Body of pancreas (tissue), 4 donors: ENCODE results near the gene RGS6.

Experiments
- POLR2A ChIP-seq, 3 donors: fragments of 450-650 bp; IDR thresholded peaks; one replicate each; pipeline ENCODE4 v1.6.1; 2016; ENCODE audit warnings: antibody characterized with exemption in 3 of 3, mild to moderate bottlenecking in 2 of 3
- TF ChIP-seq, protein P1 (sequence below), 7 experiments: fragments of 450-650 bp in 4 of 7; fragments of 200-600 bp in 3 of 7; sonication (generic) in 3 of 7; IDR thresholded peaks; one replicate each; pipeline ENCODE4 v1.5.1; 2016 to 2019; ENCODE audit warnings: antibody characterized with exemption in 7 of 7

DNA sequence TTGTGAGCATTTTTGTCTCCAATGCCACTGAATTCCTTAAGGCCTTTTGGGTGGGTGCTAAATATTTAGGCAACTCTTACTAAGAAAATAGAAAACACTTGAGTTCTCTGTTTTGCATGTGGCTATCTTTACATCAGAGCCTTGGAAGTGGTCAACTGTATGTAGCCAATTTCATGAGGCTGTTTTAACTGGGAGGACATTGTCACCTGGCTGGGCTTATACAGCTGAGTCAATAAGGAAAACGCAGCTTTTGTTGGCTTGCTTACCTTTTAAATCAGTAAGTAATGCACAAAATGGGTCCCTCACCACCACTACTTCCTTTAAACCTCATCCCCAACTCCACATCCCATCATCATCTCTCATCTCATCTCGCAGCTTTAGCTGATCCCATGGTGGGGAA is 194.3 kb downstream of the RGS6 start:
- TF ChIP-seq, protein P1, sequence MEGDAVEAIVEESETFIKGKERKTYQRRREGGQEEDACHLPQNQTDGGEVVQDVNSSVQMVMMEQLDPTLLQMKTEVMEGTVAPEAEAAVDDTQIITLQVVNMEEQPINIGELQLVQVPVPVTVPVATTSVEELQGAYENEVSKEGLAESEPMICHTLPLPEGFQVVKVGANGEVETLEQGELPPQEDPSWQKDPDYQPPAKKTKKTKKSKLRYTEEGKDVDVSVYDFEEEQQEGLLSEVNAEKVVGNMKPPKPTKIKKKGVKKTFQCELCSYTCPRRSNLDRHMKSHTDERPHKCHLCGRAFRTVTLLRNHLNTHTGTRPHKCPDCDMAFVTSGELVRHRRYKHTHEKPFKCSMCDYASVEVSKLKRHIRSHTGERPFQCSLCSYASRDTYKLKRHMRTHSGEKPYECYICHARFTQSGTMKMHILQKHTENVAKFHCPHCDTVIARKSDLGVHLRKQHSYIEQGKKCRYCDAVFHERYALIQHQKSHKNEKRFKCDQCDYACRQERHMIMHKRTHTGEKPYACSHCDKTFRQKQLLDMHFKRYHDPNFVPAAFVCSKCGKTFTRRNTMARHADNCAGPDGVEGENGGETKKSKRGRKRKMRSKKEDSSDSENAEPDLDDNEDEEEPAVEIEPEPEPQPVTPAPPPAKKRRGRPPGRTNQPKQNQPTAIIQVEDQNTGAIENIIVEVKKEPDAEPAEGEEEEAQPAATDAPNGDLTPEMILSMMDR (IDR thresholded peaks at IDR 0.05) = no peak
- TF ChIP-seq POLR2A (IDR thresholded peaks at IDR 0.05) = no peak
